HL-60 (cell line): ENCODE measurements around the gene WDR64.

ENCODE experiments used
- DNase-seq, 2 experiments: peaks; one replicate each; pipeline ENCODE4 v3.0.0-alpha.2; 2010 to 2020; ENCODE audit warnings: low read depth in 1 of 2, low spot score in 1 of 2
- H3K27ac ChIP-seq: fragments of 250-450 bp; sonication (Bioruptor Pico); replicated peaks from 2 replicates; pipeline ENCODE4 v1.5.1; 2020; ENCODE audit warnings: mild to moderate bottlenecking, moderate library complexity
- H3K27me3 ChIP-seq: fragments of 250-450 bp; sonication (Bioruptor Pico); 2 replicates; pipeline ENCODE4 v1.5.1; 2021; ENCODE audit warnings: mild to moderate bottlenecking, moderate library complexity; ENCODE audit not compliant: insufficient read depth, poor library complexity, severe bottlenecking
- H3K4me3 ChIP-seq: replicated peaks from 2 replicates; pipeline ENCODE4 v1.5.1; 2011; ENCODE audit warnings: mild to moderate bottlenecking, control low read depth, low read length; ENCODE audit not compliant: insufficient read depth
- CTCF ChIP-seq: IDR thresholded peaks from one replicate; pipeline ENCODE4 v1.5.1; 2011; ENCODE audit warnings: low read length, control low read depth, inconsistent platforms; ENCODE audit not compliant: insufficient read depth
- GABPA ChIP-seq: IDR thresholded peaks from 2 replicates; pipeline ENCODE4 v1.6.1; 2012; ENCODE audit warnings: low read depth
- POLR2AphosphoS5 ChIP-seq: IDR thresholded peaks from 2 replicates; pipeline ENCODE4 v1.6.1; 2012; ENCODE audit warnings: low read depth
- SPI1 ChIP-seq: IDR thresholded peaks from 2 replicates; pipeline ENCODE4 v1.6.1; 2012; ENCODE audit warnings: low read depth, mild to moderate bottlenecking, borderline replicate concordance
- TF ChIP-seq, protein P1 (sequence below): IDR thresholded peaks from 2 replicates; pipeline ENCODE4 v1.6.1; 2012; ENCODE audit warnings: low read depth; ENCODE audit not compliant: insufficient replicate concordance

The WDR64 gene

GRCh38 chr1:241848686-241849344 lies 196.7 kb downstream of the WDR64 start:
- TF ChIP-seq POLR2AphosphoS5 (no peak), SPI1 (no peak), CTCF (no peak), GABPA (no peak)
- TF ChIP-seq, protein P1, sequence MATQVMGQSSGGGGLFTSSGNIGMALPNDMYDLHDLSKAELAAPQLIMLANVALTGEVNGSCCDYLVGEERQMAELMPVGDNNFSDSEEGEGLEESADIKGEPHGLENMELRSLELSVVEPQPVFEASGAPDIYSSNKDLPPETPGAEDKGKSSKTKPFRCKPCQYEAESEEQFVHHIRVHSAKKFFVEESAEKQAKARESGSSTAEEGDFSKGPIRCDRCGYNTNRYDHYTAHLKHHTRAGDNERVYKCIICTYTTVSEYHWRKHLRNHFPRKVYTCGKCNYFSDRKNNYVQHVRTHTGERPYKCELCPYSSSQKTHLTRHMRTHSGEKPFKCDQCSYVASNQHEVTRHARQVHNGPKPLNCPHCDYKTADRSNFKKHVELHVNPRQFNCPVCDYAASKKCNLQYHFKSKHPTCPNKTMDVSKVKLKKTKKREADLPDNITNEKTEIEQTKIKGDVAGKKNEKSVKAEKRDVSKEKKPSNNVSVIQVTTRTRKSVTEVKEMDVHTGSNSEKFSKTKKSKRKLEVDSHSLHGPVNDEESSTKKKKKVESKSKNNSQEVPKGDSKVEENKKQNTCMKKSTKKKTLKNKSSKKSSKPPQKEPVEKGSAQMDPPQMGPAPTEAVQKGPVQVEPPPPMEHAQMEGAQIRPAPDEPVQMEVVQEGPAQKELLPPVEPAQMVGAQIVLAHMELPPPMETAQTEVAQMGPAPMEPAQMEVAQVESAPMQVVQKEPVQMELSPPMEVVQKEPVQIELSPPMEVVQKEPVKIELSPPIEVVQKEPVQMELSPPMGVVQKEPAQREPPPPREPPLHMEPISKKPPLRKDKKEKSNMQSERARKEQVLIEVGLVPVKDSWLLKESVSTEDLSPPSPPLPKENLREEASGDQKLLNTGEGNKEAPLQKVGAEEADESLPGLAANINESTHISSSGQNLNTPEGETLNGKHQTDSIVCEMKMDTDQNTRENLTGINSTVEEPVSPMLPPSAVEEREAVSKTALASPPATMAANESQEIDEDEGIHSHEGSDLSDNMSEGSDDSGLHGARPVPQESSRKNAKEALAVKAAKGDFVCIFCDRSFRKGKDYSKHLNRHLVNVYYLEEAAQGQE, result no peak
- Histone ChIP-seq H3K27ac (peak overlapping the region; percentile 93), H3K4me3 (peak overlapping the region; percentile 89), H3K27me3 (no peaks in the 10 kb centered on the region)
- DNase-seq, result no peak

DNA sequence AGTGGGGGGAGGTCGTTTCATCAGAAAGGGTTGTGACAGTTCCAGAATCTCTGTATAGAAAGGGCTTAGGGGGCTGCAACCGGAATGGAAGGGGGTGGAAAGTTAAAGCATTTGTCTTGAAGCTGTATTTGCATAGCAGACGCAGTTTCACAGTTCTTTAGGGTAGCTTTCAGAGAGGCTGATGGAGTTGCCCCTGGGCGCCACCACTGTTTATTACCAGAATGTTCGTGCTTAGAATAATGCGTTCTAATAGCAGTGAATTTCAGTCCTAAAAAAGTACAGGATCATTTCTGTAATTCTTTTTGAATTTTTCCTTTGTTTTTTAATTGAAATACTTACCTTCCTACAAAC lies 197.2 kb downstream of the WDR64 start:
- H3K27ac ChIP-seq, result no peak overlapping the region
- TF ChIP-seq POLR2AphosphoS5 (no peak), CTCF (no peak)
- no peak for DNase-seq
- H3K27me3 ChIP-seq, result no peaks in the 10 kb centered on the region
- peak overlapping the region; percentile 89 for H3K4me3 ChIP-seq
